OCI-LY7 (cell line): Measurements from ENCODE around the gene ZNHIT1. TPM values are rescaled to one million over a fixed set of nuclear protein-coding genes. Genes with fewer than 3 reads are reported as not detected.

Source experiments
- BruUV-seq: library from RNA; stranded (reverse); fragments of 400-500 nt; replicated peaks from 2 replicates; lab custom pipeline; 2021; lab: Mats Ljungman, UMichigan
- CTCF ChIA-PET: fragments of 300-600 bp; sonication (Branson Sonifier 250); formaldehyde crosslinking; loops from one replicate; lab custom pipeline; 2022; ENCODE audit warnings: antibody characterized with exemption; ENCODE audit not compliant: unreplicated experiment; lab: Charles Lee
- POLR2A ChIA-PET: fragments of 300-600 bp; sonication (Branson Sonifier 250); formaldehyde crosslinking; loops from one replicate; lab custom pipeline; 2022; ENCODE audit warnings: antibody characterized with exemption; lab: Charles Lee
- DNase-seq: peaks from one replicate; pipeline ENCODE4 v3.0.0-alpha.2; 2015; ENCODE audit warnings: low spot score
- H2AFZ ChIP-seq: fragments of 200-600 bp; sonication (generic), shearing (Covaris generic); 2 replicates; pipeline ENCODE4 v1.6.1; 2014; ENCODE audit warnings: mild to moderate bottlenecking, antibody characterized with exemption, low read length, moderate library complexity
- H3K27ac ChIP-seq: fragments of 200-600 bp; sonication (generic); 2 replicates; pipeline ENCODE4 v1.5.1; 2014; ENCODE audit warnings: mixed run types, low read depth, mild to moderate bottlenecking, moderate library complexity, low read length, inconsistent platforms; ENCODE audit not compliant: poor library complexity, severe bottlenecking
- H3K36me3 ChIP-seq: fragments of 200-600 bp; sonication (generic); 2 replicates; pipeline ENCODE4 v1.6.1; 2014; ENCODE audit warnings: mild to moderate bottlenecking, antibody characterized with exemption, low read length, moderate library complexity, mixed read lengths; ENCODE audit not compliant: insufficient read depth
- H3K4me1 ChIP-seq: fragments of 200-600 bp; sonication (generic); 2 replicates; pipeline ENCODE4 v1.5.1; 2014; ENCODE audit warnings: mild to moderate bottlenecking, low read length; ENCODE audit not compliant: insufficient read depth, poor library complexity, severe bottlenecking
- H3K4me2 ChIP-seq: fragments of 200-600 bp; sonication (generic); 2 replicates; pipeline ENCODE4 v1.6.1; 2014; ENCODE audit warnings: mild to moderate bottlenecking, low read length
- H3K4me3 ChIP-seq: fragments of 200-600 bp; sonication (generic); 2 replicates; pipeline ENCODE4 v1.5.1; 2014; ENCODE audit warnings: mild to moderate bottlenecking, low read depth, low read length; ENCODE audit not compliant: poor library complexity, severe bottlenecking
- H3K79me2 ChIP-seq: fragments of 200-600 bp; sonication (generic); 2 replicates; pipeline ENCODE4 v1.6.1; 2016; ENCODE audit warnings: low read depth, mild to moderate bottlenecking, low read length, moderate library complexity, mixed read lengths; ENCODE audit not compliant: insufficient read depth
- H3K9me2 ChIP-seq: fragments of 200-600 bp; sonication (generic); 2 replicates; pipeline ENCODE4 v1.6.1; 2016; ENCODE audit warnings: mild to moderate bottlenecking, low read length, mixed read lengths; ENCODE audit not compliant: insufficient read depth
- H3K9me3 ChIP-seq: fragments of 200-600 bp; sonication (generic); 2 replicates; pipeline ENCODE4 v1.6.1; 2014; ENCODE audit warnings: mild to moderate bottlenecking, mixed run types, low read length, mixed read lengths
- H4K20me1 ChIP-seq: fragments of 200-600 bp; sonication (generic); 2 replicates; pipeline ENCODE4 v1.6.1; 2014; ENCODE audit warnings: mild to moderate bottlenecking, antibody characterized with exemption, low read length, moderate library complexity, mixed read lengths; ENCODE audit not compliant: insufficient read depth
- CTCF ChIP-seq: fragments of 200-600 bp; sonication (generic); conservative IDR thresholded peaks from 2 replicates; pipeline ENCODE4 v1.5.1; 2014; ENCODE audit warnings: mild to moderate bottlenecking, antibody characterized with exemption, low read length, moderate library complexity, mixed read lengths
- EZH2phosphoT487 ChIP-seq: fragments of 200-600 bp; sonication (generic); IDR thresholded peaks from 2 replicates; pipeline ENCODE4 v1.6.1; 2018; ENCODE audit warnings: low read depth, borderline replicate concordance, mild to moderate bottlenecking, mixed run types, antibody characterized with exemption, low read length, moderate library complexity, mixed read lengths
- intact Hi-C: fragments of 100-400 bp; cut with micrococcal nuclease; formaldehyde crosslinking; loops from one replicate; pipeline ENCODE4 v1.10.0; 2022; ENCODE audit not compliant: unreplicated experiment
- total RNA-seq, 2 experiments: library from RNA; depleted of rRNA in 1 of 2; stranded (reverse); fragments of >200 nt in 1 of 2; shearing (Covaris generic) in 1 of 2; gene quantifications; 2 replicates each; pipeline ENCODE4 v1.2.3, GENCODE V29; 2014 to 2022

ZNHIT1 gene
- total RNA-seq, 2 experiments from 2014 or later: 44.3 to 77.3 TPM

GRCh38 chr7:101241443-101242349 lies 23.7 kb downstream of the ZNHIT1 start:
- H3K9me2 ChIP-seq: no peaks in the 10 kb centered on the region
- no peak for DNase-seq
- peaks cover 18% of the 10 kb centered on the region for H3K4me1 ChIP-seq
- intact Hi-C loops: loop anchor here (5.0 kb wide), 1 partner anchor 41 kb away; no protein-coding TSS in a partner anchor
- no peak overlapping the region for H3K4me3 ChIP-seq
- H3K27ac ChIP-seq: no peak overlapping the region
- TF ChIP-seq EZH2phosphoT487 (no peak), CTCF (no peak)
- H3K36me3 ChIP-seq: peaks cover 47% of the 10 kb centered on the region; the same call in 1 of the 2 replicates
- no peak overlapping the region for H3K4me2 ChIP-seq
- no peaks in the 10 kb centered on the region for H3K9me3 ChIP-seq
- BruUV-seq: no TSS peak
- no peak overlapping the region for H2AFZ ChIP-seq
- CTCF ChIA-PET: interaction anchor here (0.6 kb wide), 1 partner anchor 982 kb away, joined by 3 read pairs; no protein-coding TSS in a partner anchor
- peaks cover 25% of the 10 kb centered on the region; the same call in 1 of the 2 replicates for H3K79me2 ChIP-seq
- no peaks in the 10 kb centered on the region for H4K20me1 ChIP-seq
- POLR2A ChIA-PET: interaction anchor here (0.6 to 0.7 kb wide), 2 partner anchors 367 to 545 kb away, joined by 3 to 5 read pairs; partner anchors contain the start of gene SRRT

GRCh38 chr7:101243646-101244374 lies 25.8 kb downstream of the ZNHIT1 start:
- peak overlapping the region; percentile 36; the same call in 1 of the 2 replicates for H2AFZ ChIP-seq
- BruUV-seq: no TSS peak
- ChIA-PET CTCF (interaction anchor here (0.6 to 1.2 kb wide), 4 partner anchors 9 to 39 kb away, joined by 3 to 6 read pairs (median 4); partner anchors contain the start of gene ZNHIT1), POLR2A (interaction anchor here (1.0 to 1.8 kb wide), 4 partner anchors 26 to 354 kb away, joined by 3 to 4 read pairs (median 3); partner anchors contain the start of genes UFSP1 and ZNHIT1)
- TF ChIP-seq EZH2phosphoT487 (no peak), CTCF (no peak)
- H3K9me3 ChIP-seq: no peaks in the 10 kb centered on the region
- H3K79me2 ChIP-seq: peaks cover 25% of the 10 kb centered on the region; the same call in 1 of the 2 replicates
- peaks cover 46% of the 10 kb centered on the region for H3K36me3 ChIP-seq
- peak overlapping the region; percentile 92 for H3K4me2 ChIP-seq
- intact Hi-C loops: loop anchor here (2.0 to 5.0 kb wide), 2 partner anchors 25 to 38 kb away; partner anchors contain the start of gene ZNHIT1
- no peaks in the 10 kb centered on the region for H4K20me1 ChIP-seq
- H3K27ac ChIP-seq: peak overlapping the region; percentile 58
- no peak for DNase-seq
- H3K4me3 ChIP-seq: peak overlapping the region; percentile 87
- peaks cover 18% of the 10 kb centered on the region for H3K4me1 ChIP-seq
- no peaks in the 10 kb centered on the region for H3K9me2 ChIP-seq
